ENCODE results near the gene BRCC3.

BRCC3 gene

DNA sequence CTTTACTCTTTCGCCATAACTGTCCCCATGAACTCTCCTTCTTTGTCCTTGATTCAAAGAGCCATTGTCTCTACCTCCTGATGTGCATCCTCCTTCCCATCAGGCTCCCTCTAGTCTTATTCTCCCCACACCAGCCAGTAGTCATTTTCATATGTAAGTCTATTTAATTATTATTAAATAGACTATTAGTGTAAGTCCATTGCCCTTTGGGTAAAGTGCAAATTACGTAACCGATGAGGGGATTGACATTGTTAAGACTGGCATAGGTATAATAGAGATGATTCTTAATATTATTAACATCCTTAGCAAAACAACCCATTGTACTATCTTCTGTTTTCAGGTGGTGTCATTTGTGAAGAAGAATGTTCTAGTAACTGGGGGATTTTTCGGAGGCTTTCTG lies 17.1 kb upstream of the BRCC3 start:
- Histone ChIP-seq H3K9me3 (no peaks in the 10 kb centered on the region), H3K27me3 (no peaks in the 10 kb centered on the region), H3K4me3 (no peak overlapping the region), H3K27ac (no peak overlapping the region), H3K4me1 (peaks cover 0 to 8% (median 0%) of the 10 kb centered on the region in 4 donors), H3K36me3 (no peaks in the 10 kb centered on the region)
- no peak for DNase-seq
- TF ChIP-seq, protein P1, sequence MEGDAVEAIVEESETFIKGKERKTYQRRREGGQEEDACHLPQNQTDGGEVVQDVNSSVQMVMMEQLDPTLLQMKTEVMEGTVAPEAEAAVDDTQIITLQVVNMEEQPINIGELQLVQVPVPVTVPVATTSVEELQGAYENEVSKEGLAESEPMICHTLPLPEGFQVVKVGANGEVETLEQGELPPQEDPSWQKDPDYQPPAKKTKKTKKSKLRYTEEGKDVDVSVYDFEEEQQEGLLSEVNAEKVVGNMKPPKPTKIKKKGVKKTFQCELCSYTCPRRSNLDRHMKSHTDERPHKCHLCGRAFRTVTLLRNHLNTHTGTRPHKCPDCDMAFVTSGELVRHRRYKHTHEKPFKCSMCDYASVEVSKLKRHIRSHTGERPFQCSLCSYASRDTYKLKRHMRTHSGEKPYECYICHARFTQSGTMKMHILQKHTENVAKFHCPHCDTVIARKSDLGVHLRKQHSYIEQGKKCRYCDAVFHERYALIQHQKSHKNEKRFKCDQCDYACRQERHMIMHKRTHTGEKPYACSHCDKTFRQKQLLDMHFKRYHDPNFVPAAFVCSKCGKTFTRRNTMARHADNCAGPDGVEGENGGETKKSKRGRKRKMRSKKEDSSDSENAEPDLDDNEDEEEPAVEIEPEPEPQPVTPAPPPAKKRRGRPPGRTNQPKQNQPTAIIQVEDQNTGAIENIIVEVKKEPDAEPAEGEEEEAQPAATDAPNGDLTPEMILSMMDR (IDR thresholded peaks at IDR 0.05), result no peak
- intact Hi-C loops (cut with DNase I; ENCODE audit: low total_unique reads), result no loop called here

DNA sequence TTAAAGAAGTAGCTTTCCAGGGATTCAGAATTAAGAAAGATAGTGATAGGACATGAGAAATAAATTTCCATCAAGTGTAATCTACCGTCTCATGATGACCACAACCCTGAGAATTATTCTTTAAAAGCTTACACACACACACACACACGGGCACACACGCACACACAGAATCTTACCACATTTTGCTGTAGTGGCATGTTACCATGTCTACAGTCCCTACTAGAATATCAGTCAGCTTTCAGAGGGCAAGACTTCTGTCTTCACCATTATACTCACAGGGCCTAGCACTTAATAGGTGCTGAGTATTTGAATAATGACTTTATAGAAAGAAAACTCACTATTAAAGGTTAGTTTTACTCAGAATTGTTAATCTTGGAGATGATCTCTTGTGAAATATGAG lies 15.8 kb upstream of the BRCC3 start:
- TF ChIP-seq, protein P1 (IDR thresholded peaks at IDR 0.05), result no peak
- no peak overlapping the region for H3K27ac ChIP-seq
- H3K4me1 ChIP-seq, result peaks cover 0 to 8% (median 0%) of the 10 kb centered on the region in 4 donors
- H3K27me3 ChIP-seq, result no peaks in the 10 kb centered on the region
- no peak overlapping the region for H3K4me3 ChIP-seq
- DNase-seq, result no peak
- H3K9me3 ChIP-seq, result no peaks in the 10 kb centered on the region
- peaks cover 0 to 5% (median 0%) of the 10 kb centered on the region in 3 donors for H3K36me3 ChIP-seq
- intact Hi-C loops (cut with DNase I; ENCODE audit: low total_unique reads), result loop anchor here (5.0 kb wide), 1 partner anchor 73 kb away; no protein-coding TSS in a partner anchor

DNA sequence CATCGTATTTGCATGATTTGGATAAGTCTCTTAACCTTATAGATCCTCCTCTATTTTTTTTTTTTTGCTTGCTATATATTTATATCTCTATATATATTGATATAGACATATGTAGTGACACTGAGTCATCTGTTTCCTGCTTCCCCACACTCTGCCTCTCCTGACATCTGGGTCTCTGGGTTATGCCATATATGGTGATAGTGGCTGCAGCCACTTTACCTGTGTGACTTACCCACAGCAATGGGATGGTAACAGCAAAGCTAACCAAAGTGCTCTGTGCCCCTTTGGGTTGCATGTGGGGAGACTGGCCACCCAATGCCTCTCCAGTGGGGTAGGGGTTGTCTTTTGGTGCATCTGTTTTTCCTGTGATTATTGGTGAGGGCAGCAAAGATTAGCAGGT lies 14.8 kb upstream of the BRCC3 start:
- intact Hi-C loops (cut with DNase I; ENCODE audit: low total_unique reads), result loop anchor here (5.0 kb wide), 1 partner anchor 74 kb away; no protein-coding TSS in a partner anchor
- Histone ChIP-seq H3K27ac (peak overlapping the region in 1 of 2 donors; percentile 61), H3K27me3 (no peaks in the 10 kb centered on the region), H3K4me1 (peaks cover 0 to 8% (median 0%) of the 10 kb centered on the region in 4 donors), H3K4me3 (no peak overlapping the region), H3K9me3 (no peaks in the 10 kb centered on the region), H3K36me3 (peaks cover 0 to 5% (median 0%) of the 10 kb centered on the region in 3 donors)
- no peak for DNase-seq
- TF ChIP-seq, protein P1 (IDR thresholded peaks at IDR 0.05), result no peak

DNA sequence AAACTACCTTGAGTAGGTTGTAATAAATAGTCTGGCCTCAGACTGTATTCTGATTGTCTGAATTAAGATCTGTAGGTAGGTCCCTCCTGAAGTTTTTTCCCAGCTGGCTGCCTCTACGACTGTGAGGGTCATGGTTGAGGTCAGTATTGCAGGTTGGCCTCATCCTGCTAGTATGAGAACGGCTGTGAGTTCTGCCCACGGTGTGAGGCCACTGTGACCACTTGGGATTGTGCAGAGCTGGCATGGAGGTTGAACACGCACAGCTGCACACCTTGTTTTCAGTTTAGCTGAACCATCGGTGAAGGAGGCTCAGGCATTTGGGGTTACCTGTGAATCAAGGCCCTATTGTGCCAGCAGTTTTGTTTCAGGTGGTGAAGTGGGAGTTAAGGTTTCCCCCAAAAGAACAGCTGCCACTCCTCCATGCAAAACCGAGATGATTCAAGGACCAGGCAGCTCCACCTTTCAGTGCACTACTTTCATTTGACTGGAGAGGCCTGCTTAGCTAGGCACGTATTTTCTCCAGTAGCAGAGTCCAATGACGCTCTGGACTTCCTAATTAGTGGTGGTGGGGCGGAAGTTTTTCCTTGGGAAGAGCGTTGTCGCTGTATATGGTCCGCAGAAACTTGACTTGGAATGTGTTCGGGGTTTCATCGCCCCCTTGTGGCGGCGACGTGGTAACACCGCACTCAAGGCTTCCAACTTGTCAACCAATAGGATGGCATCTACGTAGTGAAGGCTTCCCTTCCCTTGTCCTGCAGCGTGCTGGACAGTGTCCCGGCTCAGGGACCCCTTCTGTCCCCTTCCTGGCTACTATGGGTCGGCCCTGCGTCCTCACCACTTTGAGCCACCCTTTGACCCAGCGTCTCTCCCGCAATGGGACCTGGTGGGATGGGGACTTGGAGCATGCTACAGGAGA lies 14.2 kb upstream of the BRCC3 start:
- TF ChIP-seq, protein P1 (IDR thresholded peaks at IDR 0.05), result peak; percentile 58 to 71
- H3K27me3 ChIP-seq, result no peaks in the 10 kb centered on the region
- intact Hi-C loops (cut with DNase I; ENCODE audit: low total_unique reads), result loop anchor here (5.0 kb wide), 1 partner anchor 75 kb away; no protein-coding TSS in a partner anchor
- peak overlapping the region; percentile 21 to 61 for H3K27ac ChIP-seq
- peaks cover 0 to 8% (median 0%) of the 10 kb centered on the region in 4 donors for H3K4me1 ChIP-seq
- H3K4me3 ChIP-seq, result peak overlapping the region; percentile 6 to 22
- DNase-seq, result peak; percentile 53 to 77
- H3K9me3 ChIP-seq, result no peaks in the 10 kb centered on the region
- peaks cover 0 to 5% (median 0%) of the 10 kb centered on the region in 3 donors for H3K36me3 ChIP-seq

DNA sequence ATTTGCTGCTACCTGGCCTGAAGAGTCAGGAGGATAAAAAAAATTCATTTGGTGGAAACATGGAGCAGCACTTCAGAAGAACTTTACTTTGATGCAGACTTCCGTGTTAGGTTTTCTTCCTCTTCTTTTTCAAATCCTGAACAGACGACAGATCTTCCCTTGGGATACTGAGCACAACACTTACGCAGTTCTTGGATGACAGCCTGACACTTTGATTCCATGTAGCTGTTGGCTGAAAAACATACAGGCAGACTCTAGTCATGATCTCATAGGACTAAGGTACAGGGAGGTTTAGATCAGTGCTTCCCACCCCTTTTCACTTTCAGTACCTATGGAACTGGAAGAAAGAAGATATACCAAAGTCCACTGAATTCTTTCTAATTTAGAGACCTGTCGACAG lies 9.5 kb upstream of the BRCC3 start:
- H3K27ac ChIP-seq, result no peak overlapping the region
- H3K9me3 ChIP-seq, result no peaks in the 10 kb centered on the region
- no peak for DNase-seq
- H3K36me3 ChIP-seq, result peaks cover 0 to 5% (median 0%) of the 10 kb centered on the region in 3 donors
- TF ChIP-seq, protein P1 (IDR thresholded peaks at IDR 0.05), result no peak
- intact Hi-C loops (cut with DNase I; ENCODE audit: low total_unique reads), result no loop called here
- peaks cover 0 to 5% (median 0%) of the 10 kb centered on the region in 4 donors for H3K4me1 ChIP-seq
- H3K27me3 ChIP-seq, result no peaks in the 10 kb centered on the region
- H3K4me3 ChIP-seq, result no peak overlapping the region
